ENCODE data around the gene VMP1. TPM values are rescaled to one million over a fixed set of nuclear protein-coding genes. Genes with fewer than 3 reads are reported as not detected.

Gene VMP1
- total and polyA plus RNA-seq, 2 donors from 2014 or later: 96.4 to 338 TPM

DNA sequence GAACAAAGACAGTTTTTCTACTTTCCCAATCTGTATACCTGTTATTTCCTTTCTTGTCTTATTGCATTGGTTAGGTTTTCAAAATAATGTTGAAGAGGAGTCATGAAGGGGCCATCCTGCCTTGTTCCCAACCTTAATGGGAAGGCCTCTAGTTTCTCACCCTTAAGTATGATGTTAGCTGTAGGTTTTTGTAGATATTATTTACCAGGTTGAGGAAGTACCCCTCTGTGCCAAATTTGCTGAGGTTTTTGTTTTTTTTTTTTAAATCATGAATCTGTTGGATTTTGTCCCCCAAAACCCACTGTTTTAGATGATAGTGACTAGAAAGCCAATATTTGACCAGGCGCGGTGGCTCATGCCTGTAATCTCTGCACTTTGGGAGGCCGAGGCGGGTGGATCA lies 36.4 kb downstream of the VMP1 start:
- TF ChIP-seq, protein P1, sequence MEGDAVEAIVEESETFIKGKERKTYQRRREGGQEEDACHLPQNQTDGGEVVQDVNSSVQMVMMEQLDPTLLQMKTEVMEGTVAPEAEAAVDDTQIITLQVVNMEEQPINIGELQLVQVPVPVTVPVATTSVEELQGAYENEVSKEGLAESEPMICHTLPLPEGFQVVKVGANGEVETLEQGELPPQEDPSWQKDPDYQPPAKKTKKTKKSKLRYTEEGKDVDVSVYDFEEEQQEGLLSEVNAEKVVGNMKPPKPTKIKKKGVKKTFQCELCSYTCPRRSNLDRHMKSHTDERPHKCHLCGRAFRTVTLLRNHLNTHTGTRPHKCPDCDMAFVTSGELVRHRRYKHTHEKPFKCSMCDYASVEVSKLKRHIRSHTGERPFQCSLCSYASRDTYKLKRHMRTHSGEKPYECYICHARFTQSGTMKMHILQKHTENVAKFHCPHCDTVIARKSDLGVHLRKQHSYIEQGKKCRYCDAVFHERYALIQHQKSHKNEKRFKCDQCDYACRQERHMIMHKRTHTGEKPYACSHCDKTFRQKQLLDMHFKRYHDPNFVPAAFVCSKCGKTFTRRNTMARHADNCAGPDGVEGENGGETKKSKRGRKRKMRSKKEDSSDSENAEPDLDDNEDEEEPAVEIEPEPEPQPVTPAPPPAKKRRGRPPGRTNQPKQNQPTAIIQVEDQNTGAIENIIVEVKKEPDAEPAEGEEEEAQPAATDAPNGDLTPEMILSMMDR (IDR thresholded peaks at IDR 0.05; ENCODE audit: borderline replicate concordance, extremely low read depth, insufficient read depth): no peak
- no peak overlapping the region for H3K27ac ChIP-seq (ENCODE audit: low read depth in 2 of 2, low read length in 2 of 2)
- H3K36me3 ChIP-seq (ENCODE audit: control insufficient read depth in 2 of 3, insufficient read depth in 3 of 3, low read length in 3 of 3): peaks cover 0 to 5% (median 0%) of the 10 kb centered on the region in 3 donors
- no peaks in the 10 kb centered on the region for H3K4me1 ChIP-seq (ENCODE audit: control insufficient read depth in 2 of 3, insufficient read depth in 2 of 3, low read depth in 1 of 3, low read length in 3 of 3)
- FAIRE-seq: no peak
- H3K9ac ChIP-seq (ENCODE audit: low read length in 3 of 3): no peak overlapping the region
- H3K9me3 ChIP-seq (ENCODE audit: control insufficient read depth in 2 of 3, insufficient read depth in 1 of 3, low read length in 3 of 3): no peaks in the 10 kb centered on the region
- H3K4me3 ChIP-seq (ENCODE audit: low read length in 3 of 3): no peak overlapping the region
- no peak for DNase-seq
- intact Hi-C loops (cut with DNase I): no loop called here
- H3K27me3 ChIP-seq (ENCODE audit: control insufficient read depth, insufficient read depth, low read length): no peaks in the 10 kb centered on the region

GRCh38 chr17:59745040-59745439 lies 37.6 kb downstream of the VMP1 start:
- no peak for FAIRE-seq
- Histone ChIP-seq H3K4me3 (ENCODE audit: low read length in 3 of 3) (no peak overlapping the region), H3K4me1 (ENCODE audit: control insufficient read depth in 2 of 3, insufficient read depth in 2 of 3, low read depth in 1 of 3, low read length in 3 of 3) (no peaks in the 10 kb centered on the region), H3K36me3 (ENCODE audit: control insufficient read depth in 2 of 3, insufficient read depth in 3 of 3, low read length in 3 of 3) (peaks cover 0 to 4% (median 0%) of the 10 kb centered on the region in 3 donors), H3K27me3 (ENCODE audit: control insufficient read depth, insufficient read depth, low read length) (no peaks in the 10 kb centered on the region), H3K9me3 (ENCODE audit: control insufficient read depth in 2 of 3, insufficient read depth in 1 of 3, low read length in 3 of 3) (no peaks in the 10 kb centered on the region), H3K9ac (ENCODE audit: low read length in 3 of 3) (no peak overlapping the region), H3K27ac (ENCODE audit: low read depth in 2 of 2, low read length in 2 of 2) (no peak overlapping the region)
- intact Hi-C loops (cut with DNase I): no loop called here
- DNase-seq: no peak
- TF ChIP-seq, protein P1 (IDR thresholded peaks at IDR 0.05; ENCODE audit: borderline replicate concordance, extremely low read depth, insufficient read depth): no peak

GRCh38 chr17:59746849-59747445 lies 39.5 kb downstream of the VMP1 start:
- Histone ChIP-seq H3K4me1 (ENCODE audit: control insufficient read depth in 2 of 3, insufficient read depth in 2 of 3, low read depth in 1 of 3, low read length in 3 of 3) (no peaks in the 10 kb centered on the region), H3K9ac (ENCODE audit: low read length in 3 of 3) (no peak overlapping the region), H3K4me3 (ENCODE audit: low read length in 3 of 3) (no peak overlapping the region), H3K9me3 (ENCODE audit: control insufficient read depth in 2 of 3, insufficient read depth in 1 of 3, low read length in 3 of 3) (no peaks in the 10 kb centered on the region), H3K27me3 (ENCODE audit: control insufficient read depth, insufficient read depth, low read length) (no peaks in the 10 kb centered on the region), H3K27ac (ENCODE audit: low read depth in 2 of 2, low read length in 2 of 2) (no peak overlapping the region), H3K36me3 (ENCODE audit: control insufficient read depth in 2 of 3, insufficient read depth in 3 of 3, low read length in 3 of 3) (no peaks in the 10 kb centered on the region)
- DNase-seq (peak in 2 of 5 donors; percentile 38 to 64), FAIRE-seq (no peak)
- intact Hi-C loops (cut with DNase I): no loop called here
- TF ChIP-seq, protein P1 (IDR thresholded peaks at IDR 0.05; ENCODE audit: borderline replicate concordance, extremely low read depth, insufficient read depth): peak; percentile 53

DNA sequence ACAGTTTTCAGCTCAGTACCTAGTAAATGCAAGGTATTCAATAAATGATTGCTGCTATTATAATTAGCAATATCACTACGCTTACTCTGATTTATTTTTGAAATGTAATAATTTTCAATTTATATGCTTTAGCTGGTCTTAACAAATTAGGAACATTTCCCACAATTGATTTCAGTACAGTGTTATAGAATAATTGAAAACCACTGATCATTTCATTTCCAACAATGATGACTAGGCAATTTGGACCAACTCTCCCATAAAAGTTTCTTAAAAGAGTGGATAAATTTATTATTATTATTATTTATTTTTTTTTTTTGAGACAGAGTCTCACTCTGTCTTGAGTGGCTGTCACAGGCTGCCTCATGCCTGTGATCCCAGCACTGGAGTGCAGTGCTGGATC lies 41.1 kb downstream of the VMP1 start:
- no peaks in the 10 kb centered on the region for H3K9me3 ChIP-seq (ENCODE audit: control insufficient read depth in 2 of 3, insufficient read depth in 1 of 3, low read length in 3 of 3)
- no peak for FAIRE-seq
- no peak overlapping the region for H3K27ac ChIP-seq (ENCODE audit: low read depth in 2 of 2, low read length in 2 of 2)
- H3K4me3 ChIP-seq (ENCODE audit: low read length in 3 of 3): no peak overlapping the region
- H3K36me3 ChIP-seq (ENCODE audit: control insufficient read depth in 2 of 3, insufficient read depth in 3 of 3, low read length in 3 of 3): no peaks in the 10 kb centered on the region
- TF ChIP-seq, protein P1 (IDR thresholded peaks at IDR 0.05; ENCODE audit: borderline replicate concordance, extremely low read depth, insufficient read depth): no peak
- DNase-seq: no peak
- intact Hi-C loops (cut with DNase I): no loop called here
- no peaks in the 10 kb centered on the region for H3K27me3 ChIP-seq (ENCODE audit: control insufficient read depth, insufficient read depth, low read length)
- no peak overlapping the region for H3K9ac ChIP-seq (ENCODE audit: low read length in 3 of 3)
- H3K4me1 ChIP-seq (ENCODE audit: control insufficient read depth in 2 of 3, insufficient read depth in 2 of 3, low read depth in 1 of 3, low read length in 3 of 3): no peaks in the 10 kb centered on the region

Measured in kidney (tissue), 14 donors.